GM21423 (cell line): ENCODE results near the gene CERT1.

Experiments used
- ATAC-seq: cut with Tn5 transposase; IDR thresholded peaks from one replicate; pipeline ENCODE4 v1.9.1; 2021; ENCODE audit warnings: mild to moderate bottlenecking, moderate library complexity; ENCODE audit not compliant: unreplicated experiment

CERT1 gene

DNA sequence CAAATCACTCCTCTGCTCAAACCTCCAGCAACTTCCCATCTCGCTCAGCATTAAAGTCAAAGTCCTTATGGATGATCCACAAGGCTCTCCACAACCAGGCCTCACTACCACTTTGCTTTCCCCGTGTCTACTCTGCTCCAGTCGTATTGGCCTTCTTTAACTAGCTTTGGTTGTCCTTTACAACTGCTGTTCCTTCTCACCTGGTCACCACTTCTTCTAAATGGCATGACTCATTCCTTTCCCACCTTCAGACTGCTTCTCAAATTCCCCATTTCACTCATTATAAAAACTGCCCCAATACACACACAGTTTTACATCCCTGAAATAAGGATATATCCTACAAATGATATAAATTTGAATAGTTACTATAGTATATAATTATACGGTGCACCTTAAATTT, 30.4 kb downstream of the CERT1 start:
- ATAC-seq: no peak

DNA sequence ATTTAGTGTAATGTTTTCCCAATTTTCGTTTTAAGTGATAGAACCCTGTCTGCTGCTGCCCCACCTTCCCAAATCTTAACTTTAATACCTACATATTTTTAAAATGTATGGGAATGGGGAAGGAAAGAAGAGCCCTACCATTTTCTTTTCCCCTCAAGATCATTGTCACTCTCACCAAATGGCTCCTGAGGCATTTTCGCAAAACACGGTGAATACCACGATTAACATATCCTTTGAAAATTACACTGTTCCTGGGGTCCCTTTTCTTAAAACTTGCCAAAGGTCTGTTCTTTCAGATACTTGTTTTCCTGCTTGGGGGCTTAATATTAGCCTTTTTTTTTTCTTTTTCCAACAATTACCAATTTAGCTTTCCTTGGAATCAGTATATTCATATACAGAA, 36.1 kb downstream of the CERT1 start:
- no peak for ATAC-seq

DNA sequence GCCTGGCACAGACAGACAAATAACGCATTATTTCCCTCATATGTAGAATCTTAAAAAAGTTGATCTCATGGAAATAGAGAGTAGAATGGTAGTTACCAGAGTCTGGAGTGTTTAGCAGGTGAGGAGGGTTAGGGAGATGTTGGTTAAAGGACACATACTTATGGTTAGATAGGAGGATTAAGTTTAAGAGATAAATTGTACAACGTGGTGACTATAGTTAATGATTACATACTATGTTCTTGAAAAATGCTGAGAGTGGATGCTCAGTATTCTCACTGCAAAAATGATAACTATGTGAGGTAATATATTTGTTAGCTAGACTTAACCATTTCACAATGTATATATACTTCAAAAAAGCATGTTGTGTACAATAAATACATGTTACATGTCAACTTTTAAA, 38.0 kb downstream of the CERT1 start:
- no peak for ATAC-seq

DNA sequence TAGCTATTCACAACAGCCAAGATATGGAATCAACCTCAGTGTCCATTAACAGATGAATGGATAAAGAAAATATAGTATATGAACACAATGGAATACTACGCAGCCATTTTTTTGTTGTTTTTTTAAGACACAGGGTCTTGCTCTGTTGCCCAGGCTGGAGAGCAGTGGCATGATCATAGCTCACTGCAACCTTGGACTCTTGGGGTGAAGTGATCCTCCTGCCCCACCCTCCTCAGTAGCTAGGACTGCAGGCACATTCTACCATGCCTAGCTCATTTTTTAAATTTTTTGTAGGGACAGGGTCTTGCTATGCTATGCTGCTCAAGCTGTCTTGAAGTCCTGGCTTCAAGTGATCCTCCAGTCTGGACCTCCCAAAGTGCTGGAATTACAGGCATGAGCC, 38.5 kb downstream of the CERT1 start:
- ATAC-seq: no peak

DNA sequence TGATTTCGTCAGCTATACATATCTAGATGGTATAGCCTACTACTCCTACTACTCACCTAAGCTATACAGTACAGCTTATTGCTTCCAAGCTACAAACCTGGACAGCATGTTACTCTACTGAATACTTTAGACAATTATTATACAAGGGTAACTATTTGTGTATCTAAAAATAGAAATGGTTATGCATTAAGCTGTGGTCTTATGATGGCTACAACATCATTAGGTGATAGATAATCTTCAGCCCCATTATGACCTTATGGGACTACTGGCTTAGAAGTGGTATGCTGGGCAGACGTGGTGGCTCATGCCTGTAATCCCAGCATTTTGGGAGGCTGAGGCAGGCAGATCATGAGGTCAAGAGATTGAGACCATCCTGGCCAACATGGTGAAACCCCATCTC, 40.2 kb downstream of the CERT1 start:
- ATAC-seq: no peak

DNA sequence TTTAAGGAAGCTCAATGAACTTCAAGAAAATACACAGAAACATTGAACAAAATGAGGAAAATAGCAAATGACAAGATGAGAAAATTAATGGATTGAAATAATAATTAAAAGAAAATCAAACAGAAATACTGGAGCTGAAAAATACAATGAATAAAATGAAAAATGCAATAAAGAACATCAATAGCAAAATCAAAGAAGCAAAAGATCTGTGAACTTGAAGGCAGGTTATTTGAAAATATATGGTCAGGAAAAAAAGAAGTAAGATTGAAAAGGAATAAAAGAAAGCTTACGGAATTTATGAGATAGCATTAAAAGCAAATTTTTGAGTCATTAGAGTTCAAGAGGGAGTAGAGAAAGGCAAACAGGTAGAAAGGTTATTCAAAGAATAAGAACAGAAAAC, 42.4 kb downstream of the CERT1 start:
- no peak for ATAC-seq

DNA sequence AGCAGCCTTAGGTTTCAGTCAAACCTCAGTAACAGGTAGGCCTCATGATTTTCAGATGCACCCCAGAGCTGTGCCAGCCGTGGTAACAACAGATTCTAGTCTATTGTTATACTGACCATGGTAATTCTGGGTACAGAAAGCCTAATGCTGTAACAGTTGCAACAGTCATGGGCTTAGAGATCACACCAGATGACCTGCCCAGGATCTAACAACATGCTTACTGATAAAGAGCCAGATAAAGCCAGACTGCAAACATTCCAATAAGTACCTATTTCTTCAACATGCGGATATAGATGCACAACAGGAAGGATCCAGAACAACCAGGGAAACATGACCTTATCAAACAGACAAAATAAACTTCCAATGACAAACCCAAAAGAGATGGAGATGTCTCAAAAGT, 42.8 kb downstream of the CERT1 start:
- ATAC-seq: no peak

DNA sequence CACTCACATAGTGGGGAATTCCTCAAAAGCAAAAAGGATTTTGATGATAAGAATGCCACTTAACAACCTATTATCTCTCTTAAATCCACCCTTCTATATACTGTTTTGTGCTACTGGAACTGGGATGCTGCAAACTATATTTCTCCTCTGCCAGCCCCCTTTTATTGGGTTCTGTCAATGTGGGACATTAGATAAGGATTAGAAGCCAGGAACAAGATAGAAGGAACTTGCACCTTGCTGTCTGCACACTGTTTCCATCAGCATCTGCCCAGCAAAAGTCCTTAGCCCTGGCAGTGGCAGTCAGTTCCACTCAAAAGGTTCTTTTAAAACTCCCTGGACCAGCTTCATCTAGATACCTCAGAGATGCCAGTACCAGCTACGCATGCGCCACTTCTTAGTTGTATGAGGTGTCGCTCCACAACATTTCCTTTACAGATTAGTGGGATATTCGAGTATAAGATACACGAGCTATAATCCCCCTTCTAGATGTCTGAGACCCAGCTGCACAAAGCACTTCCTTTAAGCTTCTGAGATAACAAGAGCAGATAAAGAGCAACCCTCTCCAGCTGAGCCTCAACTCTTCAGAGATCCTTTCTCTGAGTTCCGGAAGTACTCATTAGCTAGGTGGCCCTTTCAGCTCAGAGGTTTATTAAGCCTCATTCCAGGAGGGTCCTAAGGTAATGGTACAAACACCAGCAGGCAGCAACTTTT, 45.3 kb downstream of the CERT1 start:
- ATAC-seq: no peak

DNA sequence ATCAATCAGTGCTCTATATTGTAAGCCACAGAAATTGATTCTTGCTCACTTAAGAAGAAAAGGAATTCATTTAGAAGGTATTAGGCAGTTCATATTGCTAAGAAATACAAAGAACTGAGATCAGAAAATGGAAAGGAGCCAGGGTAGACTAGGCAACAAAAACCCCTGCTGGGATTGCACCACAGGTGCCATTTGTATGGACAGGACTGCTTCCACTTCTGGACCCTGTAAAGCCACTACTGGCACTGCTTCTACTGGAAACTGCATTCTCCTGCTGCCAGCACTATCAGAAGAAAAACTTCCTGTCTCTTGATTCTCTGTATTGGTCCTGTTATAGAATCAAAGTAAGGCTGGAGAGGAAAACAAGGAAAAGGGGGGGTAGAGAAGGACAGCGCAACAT, 45.9 kb downstream of the CERT1 start:
- ATAC-seq: no peak

DNA sequence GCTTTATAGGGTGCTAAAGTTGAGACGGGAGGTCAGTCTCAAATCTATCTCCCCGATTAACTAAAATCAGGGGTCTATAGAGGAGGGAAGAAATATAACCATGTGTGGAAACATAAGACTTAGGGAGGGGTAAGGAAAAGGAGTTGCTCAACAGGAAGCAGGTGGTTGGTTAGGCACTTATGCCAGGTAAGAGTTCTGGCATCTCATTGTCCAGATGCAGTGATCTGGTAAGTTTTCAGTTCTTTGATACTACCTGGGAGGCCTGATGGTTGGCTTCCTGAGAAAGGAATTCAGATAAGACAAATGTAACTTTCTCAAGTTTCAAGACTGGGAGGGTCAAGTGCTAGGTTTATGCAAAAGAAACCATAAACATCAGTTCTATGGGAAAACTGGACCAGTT, 47.7 kb downstream of the CERT1 start:
- no peak for ATAC-seq

DNA sequence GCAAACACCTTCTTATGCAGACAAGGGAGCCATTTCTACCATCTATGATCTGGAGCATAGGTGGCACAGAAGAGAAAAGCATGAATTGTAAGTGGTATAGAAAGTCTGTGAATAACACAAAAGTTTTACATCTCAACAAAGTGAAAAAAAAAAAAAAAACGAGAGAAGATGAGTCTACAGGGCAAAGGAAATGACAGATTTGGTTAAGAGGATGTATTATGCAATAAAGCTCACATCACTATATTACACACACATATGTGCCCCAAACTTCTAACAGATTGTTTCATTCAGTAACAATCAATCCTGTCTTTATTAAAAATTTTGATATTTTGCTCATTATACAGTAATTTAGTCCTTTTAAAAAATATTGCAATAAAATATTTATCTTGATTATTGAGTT, 49.8 kb downstream of the CERT1 start:
- no peak for ATAC-seq

DNA sequence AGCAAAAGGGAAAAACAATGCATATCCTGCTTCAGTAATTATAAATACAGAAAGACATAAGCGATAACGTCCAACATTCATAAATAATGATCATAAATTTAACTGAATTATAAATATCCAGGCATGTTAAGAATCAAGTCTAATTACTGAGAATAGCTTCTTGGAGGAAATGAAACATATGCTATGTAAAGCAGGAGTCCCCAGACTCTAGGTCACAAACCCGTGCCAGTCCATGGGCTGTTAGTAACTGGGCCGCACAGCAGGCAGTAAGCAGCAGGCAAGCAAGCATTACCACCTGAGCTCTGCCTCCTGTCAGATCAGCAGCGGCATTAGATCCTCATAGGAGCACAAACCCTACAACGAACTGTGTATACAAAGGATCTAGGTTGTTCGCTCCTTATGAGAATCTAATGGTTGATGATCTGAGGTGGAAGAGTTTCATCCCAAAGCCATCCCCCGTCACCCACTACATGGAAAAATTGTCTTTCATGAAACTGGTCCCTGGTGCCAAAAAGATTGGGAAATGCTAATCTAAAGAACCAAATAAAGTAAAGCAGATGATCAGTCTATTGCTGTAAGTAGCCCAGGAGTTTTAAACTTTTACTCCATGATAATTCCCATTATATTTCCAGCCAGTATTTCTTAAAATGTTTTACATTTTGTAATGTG, 50.4 kb downstream of the CERT1 start:
- ATAC-seq: no peak

DNA sequence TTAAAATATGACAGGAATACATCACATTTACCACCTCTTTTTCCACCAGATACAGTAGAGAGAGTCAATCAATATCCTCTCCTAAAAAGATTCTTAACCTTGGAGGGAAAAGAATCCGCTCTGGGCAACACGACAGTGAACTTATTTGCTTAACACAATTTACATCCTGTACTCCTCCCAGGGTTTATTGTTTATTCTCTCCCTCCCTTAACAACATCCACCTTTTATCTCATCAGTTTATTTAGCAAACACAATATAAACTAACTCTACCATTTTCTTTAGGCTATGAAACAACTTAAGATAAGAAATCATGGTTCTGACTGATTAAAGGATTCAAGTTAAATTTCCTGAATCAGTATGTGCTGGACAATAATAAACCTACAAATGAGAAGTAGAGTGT, 50.9 kb downstream of the CERT1 start:
- ATAC-seq: no peak

DNA sequence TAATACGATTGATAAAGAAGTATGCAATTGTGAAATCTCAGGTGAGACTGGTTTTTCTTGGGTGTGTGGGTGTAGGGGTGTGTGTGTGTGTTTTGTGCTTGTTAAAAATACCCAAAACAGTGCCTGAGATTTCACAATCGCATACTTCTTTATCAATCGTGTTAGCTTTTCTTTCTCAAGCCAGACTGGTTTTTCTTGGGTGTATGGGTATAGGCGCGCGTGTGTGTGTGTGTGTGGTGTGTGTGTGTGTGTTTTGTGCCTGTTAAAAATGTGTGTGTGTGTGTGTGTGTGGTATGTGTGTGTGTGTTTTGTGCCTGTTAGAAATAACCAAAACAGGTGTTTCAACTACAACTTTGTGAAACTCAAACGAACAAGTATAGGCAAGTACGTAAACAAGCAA, 53.7 kb downstream of the CERT1 start:
- ATAC-seq: no peak

DNA sequence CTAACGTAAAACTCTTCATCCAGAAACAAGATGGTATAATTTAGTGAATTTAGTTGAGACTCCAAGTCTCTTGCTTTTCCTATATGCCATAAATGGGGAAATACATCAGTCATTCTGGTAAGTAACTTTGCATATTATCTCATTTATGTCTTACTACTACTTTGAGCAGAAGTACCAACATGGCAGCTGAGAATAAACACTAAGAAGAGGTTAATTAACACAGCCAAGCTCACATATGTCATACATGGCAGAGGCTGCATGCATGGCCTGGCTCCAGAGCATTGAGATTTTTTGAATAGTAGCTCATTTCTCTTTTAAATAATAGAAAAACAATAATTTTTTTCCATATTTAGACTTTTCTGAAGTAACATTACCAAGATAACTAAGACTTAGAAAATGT, 54.3 kb downstream of the CERT1 start:
- ATAC-seq: no peak

DNA sequence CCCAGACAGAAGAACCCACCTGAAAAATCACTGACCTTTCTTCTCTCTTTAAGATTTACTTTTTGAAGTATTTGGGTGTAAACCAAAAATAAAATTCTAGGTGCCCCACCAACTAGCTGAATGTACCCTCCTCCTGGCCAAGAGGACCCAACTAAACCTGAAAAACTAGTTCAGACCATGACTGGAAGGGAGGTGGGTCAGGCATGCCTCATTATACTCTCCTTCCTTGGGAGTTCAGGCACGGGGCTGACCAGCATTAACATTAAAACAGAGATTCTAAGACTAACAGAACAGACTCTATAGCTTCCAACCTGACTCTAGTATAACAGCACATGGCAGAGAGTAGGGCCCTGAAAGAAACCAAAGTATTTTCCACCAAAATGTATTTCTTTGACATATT, 61.4 kb downstream of the CERT1 start:
- no peak for ATAC-seq

DNA sequence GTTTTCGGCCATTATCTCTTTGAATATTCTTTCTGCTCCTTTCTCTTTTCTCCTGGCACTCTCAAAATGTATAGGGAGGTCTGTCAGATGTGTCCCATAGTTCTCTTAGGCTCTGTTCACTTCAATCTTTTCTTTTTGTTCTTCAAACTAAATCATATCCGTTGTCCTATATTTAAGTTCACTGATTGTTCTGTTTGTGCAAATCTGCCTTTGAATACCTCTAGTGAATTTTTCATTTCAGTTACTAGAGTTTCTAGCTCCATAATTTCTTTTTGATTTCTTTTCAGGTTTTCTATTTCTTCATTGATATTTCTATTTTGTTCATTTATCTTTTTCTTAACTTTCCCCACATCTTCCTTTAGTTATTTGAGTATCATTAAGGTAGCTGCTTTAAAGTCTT, 65.4 kb downstream of the CERT1 start:
- ATAC-seq: no peak

DNA sequence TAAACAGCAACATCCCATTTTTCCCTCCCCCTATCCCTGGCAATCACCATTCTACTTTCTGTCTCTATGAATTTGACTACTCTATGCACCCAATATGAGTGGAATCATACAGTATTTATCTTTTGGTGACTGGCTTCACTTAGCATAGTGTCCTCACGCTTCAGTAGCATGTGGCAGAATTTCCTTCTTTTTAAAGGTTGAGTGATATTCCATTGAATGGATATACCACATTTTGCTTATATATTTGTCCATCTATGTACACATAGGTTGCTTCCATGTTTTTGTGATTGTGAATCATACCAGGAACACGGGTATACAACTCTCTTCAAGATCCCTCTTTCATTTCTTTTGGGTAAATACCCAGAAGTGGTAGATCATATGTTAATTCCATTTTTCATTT, 69.9 kb downstream of the CERT1 start:
- ATAC-seq: no peak

DNA sequence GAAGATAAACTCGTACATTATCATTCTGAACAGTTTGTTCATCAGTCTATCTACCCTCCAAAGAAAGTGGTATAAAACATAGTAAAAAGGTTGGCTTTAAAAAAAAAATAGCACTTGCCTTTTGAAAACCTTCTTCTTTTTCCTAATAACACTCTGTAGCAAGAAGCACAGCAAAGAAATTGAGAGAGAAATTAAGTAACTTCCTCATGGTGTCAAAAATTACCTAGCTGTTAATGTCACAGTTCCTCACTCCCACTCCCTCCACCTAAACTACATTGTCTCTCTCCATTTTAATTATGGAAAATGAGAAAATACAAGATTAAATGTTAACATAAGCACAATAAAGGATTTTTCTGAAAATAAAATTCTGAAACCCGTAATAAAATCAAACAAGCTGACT, 72.2 kb downstream of the CERT1 start:
- no peak for ATAC-seq

DNA sequence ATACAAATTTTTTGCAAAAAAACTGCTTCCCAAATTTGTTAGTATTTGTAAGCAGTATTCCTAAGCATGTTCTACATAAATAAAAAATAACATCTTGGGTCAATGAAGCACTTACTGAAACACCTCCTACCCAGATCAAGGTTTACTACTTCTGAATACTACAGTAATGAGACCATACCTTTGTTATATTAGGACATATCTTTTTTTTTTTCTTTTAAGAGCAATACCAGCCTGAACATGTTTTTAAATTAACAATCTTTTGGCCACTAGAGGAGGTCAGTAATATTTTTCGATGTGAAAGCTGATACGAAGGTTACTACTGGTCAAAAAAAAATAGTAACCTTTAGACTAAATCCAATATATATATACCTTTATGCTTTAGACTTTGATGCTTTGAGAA, 72.7 kb downstream of the CERT1 start:
- no peak for ATAC-seq

DNA sequence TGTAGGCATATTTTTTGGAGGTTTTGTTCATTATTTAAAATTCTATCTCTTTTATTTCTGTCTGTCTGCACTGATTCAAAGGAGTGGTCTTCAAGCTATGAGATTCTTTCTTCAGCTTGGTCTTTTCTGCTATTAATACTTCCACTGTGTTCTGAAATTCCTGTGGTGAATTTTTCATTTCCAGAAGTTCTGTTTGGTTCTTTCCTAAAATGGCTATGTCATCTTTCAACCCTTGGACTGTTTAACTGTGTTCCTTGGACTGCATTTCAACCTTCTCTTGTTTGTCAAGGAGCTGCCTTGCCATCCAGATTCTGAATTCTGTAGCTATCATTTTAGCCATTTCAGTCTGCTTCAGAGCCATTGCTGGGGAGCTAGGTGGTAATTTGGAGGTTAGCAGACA, 76.3 kb downstream of the CERT1 start:
- ATAC-seq: no peak

DNA sequence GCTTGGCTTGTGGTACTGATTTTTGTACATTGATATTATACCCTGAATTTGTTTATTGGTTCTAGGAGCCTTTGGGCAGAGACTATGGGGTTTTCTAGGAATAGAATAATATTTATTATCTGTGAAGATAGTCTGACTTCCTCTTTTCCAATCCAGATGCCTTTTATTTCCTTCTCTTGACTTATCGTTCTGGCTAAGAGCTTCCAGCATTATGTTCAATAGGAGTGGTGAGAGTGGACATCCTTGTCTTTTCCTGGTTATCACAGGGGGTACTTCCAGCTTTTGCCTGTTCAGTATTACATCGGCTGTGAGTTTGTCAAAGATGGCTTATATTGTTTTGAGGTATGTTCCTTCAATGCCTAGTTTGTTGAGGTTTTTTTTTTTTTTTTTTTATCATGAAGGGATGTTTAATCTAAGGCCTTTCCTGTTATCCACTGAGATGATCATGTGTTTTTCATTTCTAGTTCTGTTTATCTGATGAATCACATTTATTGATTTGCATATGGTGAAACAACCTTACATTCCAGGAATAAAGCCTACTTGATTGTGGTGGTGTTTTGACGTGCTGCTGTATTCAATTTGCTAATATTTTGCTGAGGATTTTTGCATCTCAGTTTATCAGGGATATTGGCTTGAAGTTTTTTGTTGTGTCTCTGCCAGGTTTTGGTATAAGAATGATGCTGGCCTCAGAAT, 77.5 kb downstream of the CERT1 start:
- no peak for ATAC-seq
